ENCODE data around the gene SCAMP4. TPM values are rescaled to one million over a fixed set of nuclear protein-coding genes. Genes with fewer than 3 reads are reported as not detected.

The SCAMP4 gene
- total RNA-seq, 1 experiment from 2014 or later = 69.8 TPM

DNA sequence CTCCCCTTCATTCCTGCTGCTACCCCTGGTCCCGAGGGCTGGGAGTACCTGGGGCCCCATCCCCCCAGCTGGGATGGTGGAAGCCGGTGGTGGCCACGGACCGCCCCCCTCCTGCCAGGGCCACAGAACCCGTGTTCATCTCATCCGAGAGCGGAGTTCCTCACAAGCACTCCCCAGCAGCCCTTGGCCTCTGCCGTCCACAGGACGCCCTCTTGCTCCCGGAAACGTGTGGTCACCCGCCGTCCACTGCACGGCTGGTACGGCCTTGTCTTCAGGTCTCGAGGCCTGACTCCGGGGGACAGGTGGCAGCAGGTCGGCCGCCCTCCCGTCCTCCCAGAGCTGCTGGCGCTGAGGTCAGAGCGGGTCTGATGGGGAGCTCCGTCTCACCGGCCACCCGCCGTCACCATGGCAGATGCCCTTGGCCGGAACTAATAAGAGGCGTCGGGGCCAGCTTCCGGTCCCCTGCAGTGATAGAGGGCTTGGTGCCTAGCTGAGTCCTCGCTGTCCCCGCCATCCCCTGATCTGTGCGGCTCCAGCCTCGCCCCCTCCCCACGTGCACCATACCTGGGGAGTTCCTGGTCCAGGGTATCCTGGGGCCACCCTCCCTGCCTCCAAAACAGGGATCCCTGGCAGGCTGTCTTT lies 19.2 kb downstream of the SCAMP4 start:
- H3K27ac ChIP-seq = no peak overlapping the region
- TF ChIP-seq, protein P1, sequence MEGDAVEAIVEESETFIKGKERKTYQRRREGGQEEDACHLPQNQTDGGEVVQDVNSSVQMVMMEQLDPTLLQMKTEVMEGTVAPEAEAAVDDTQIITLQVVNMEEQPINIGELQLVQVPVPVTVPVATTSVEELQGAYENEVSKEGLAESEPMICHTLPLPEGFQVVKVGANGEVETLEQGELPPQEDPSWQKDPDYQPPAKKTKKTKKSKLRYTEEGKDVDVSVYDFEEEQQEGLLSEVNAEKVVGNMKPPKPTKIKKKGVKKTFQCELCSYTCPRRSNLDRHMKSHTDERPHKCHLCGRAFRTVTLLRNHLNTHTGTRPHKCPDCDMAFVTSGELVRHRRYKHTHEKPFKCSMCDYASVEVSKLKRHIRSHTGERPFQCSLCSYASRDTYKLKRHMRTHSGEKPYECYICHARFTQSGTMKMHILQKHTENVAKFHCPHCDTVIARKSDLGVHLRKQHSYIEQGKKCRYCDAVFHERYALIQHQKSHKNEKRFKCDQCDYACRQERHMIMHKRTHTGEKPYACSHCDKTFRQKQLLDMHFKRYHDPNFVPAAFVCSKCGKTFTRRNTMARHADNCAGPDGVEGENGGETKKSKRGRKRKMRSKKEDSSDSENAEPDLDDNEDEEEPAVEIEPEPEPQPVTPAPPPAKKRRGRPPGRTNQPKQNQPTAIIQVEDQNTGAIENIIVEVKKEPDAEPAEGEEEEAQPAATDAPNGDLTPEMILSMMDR (conservative IDR thresholded peaks at IDR 0.05) = no peak
- TF ChIP-seq EZH2 (IDR thresholded peaks at IDR 0.05; ENCODE audit: low read depth) = no peak
- H2AFZ ChIP-seq = no peak overlapping the region
- H3K27me3 ChIP-seq (ENCODE audit: insufficient read depth, low read depth) = no peaks in the 10 kb centered on the region
- H3K4me3 ChIP-seq = no peak overlapping the region
- H3K4me2 ChIP-seq = no peak overlapping the region
- no peaks in the 10 kb centered on the region for H3K9me3 ChIP-seq (ENCODE audit: insufficient read depth, low read depth)
- no peaks in the 10 kb centered on the region; the same call in 1 of the 2 replicates for H3F3A ChIP-seq (ENCODE audit: insufficient read depth, low read depth)
- POLR2A ChIA-PET (ENCODE audit: unreplicated experiment) = no interaction called here
- no peaks in the 10 kb centered on the region for H3K79me2 ChIP-seq (ENCODE audit: low read depth)
- CTCF ChIA-PET = no interaction called here
- no peaks in the 10 kb centered on the region for H3K4me1 ChIP-seq (replicated peaks; ENCODE audit: insufficient read depth)
- no TSS peak for BruUV-seq (replicated peaks)
- no peaks in the 10 kb centered on the region for H3K9me2 ChIP-seq (ENCODE audit: insufficient read depth)
- intact Hi-C loops (cut with micrococcal nuclease; ENCODE audit: unreplicated experiment) = loop anchor here (10.0 kb wide), 1 partner anchor 690 kb away; no protein-coding TSS in a partner anchor
- no peaks in the 10 kb centered on the region for H3K36me3 ChIP-seq (ENCODE audit: low read depth)
- DNase-seq = no peak
- no peaks in the 10 kb centered on the region for H4K20me1 ChIP-seq (ENCODE audit: insufficient read depth)

- Histone ChIP-seq H3K27me3 (ENCODE audit: insufficient read depth, low read depth) (no peaks in the 10 kb centered on the region), H3K4me3 (no peak overlapping the region), H4K20me1 (ENCODE audit: insufficient read depth) (no peaks in the 10 kb centered on the region), H3K4me1 (replicated peaks; ENCODE audit: insufficient read depth) (no peaks in the 10 kb centered on the region), H3K4me2 (no peak overlapping the region), H3K27ac (no peak overlapping the region), H3K9me2 (ENCODE audit: insufficient read depth) (no peaks in the 10 kb centered on the region), H3F3A (ENCODE audit: insufficient read depth, low read depth) (no peaks in the 10 kb centered on the region; the same call in 1 of the 2 replicates), H3K36me3 (ENCODE audit: low read depth) (no peaks in the 10 kb centered on the region), H3K79me2 (ENCODE audit: low read depth) (no peaks in the 10 kb centered on the region), H3K9me3 (ENCODE audit: insufficient read depth, low read depth) (no peaks in the 10 kb centered on the region), H2AFZ (no peak overlapping the region)
- ChIA-PET CTCF (no interaction called here), POLR2A (ENCODE audit: unreplicated experiment) (no interaction called here)
- no peak for DNase-seq
- intact Hi-C loops (cut with micrococcal nuclease; ENCODE audit: unreplicated experiment) = loop anchor here (10.0 kb wide), 1 partner anchor 689 kb away; no protein-coding TSS in a partner anchor
- TF ChIP-seq EZH2 (IDR thresholded peaks at IDR 0.05; ENCODE audit: low read depth) = no peak
- TF ChIP-seq, protein P1 (conservative IDR thresholded peaks at IDR 0.05) = no peak
- BruUV-seq (replicated peaks) = TSS peak; percentile 79
Measured at GRCh38 chr19:1925544-1925943, 20.3 kb downstream of the SCAMP4 start.

DNA sequence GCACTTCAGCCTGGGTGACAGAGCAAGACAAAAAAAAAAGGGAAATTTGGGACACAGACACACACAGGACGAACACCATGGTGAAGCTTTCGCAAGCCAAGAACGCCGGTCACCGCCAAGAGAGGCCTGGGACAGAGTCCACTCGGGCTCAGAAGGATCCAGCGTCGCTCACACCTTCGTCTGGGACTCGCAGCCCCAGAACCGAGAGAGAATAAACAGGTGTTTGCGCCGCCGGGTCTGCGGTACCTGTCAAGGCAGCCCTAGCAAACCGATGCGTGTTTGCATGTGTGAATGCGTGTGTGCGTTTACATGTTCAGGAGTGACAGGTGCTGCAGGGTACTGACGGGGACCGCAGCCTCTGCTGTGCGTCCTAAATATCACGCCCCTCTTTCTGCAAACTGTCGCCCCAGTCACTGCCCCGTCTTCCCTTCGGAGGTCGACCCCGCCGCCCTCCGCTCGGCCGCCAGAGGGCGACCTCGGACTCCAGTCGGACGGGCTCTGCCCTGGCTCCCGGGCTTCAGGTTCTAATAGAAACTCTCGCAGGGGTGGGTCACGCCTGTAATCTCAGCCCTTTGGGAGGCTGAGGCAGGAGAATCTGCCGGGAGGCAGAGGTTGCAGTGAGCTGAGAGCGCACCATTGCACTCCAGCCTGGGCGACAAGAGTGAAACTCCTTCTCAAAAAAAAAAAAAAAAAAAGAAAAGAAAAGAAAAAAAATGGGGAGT lies 24.0 kb downstream of the SCAMP4 start:
- no peak overlapping the region for H3K27ac ChIP-seq
- ChIA-PET CTCF (interaction anchor here (0.5 to 0.6 kb wide), 2 partner anchors 111 to 682 kb away, joined by 5 to 9 read pairs; no protein-coding TSS in a partner anchor), POLR2A (ENCODE audit: unreplicated experiment) (no interaction called here)
- no peaks in the 10 kb centered on the region for H3K79me2 ChIP-seq (ENCODE audit: low read depth)
- no peaks in the 10 kb centered on the region for H3K36me3 ChIP-seq (ENCODE audit: low read depth)
- H3K9me2 ChIP-seq (ENCODE audit: insufficient read depth) = no peaks in the 10 kb centered on the region
- H3F3A ChIP-seq (ENCODE audit: insufficient read depth, low read depth) = no peaks in the 10 kb centered on the region; the same call in 1 of the 2 replicates
- H3K4me3 ChIP-seq = peak overlapping the region; percentile 46; the same call in 1 of the 2 replicates
- H4K20me1 ChIP-seq (ENCODE audit: insufficient read depth) = no peaks in the 10 kb centered on the region
- H3K9me3 ChIP-seq (ENCODE audit: insufficient read depth, low read depth) = no peaks in the 10 kb centered on the region
- intact Hi-C loops (cut with micrococcal nuclease; ENCODE audit: unreplicated experiment) = loop anchor here (10.0 kb wide), 1 partner anchor 686 kb away; no protein-coding TSS in a partner anchor
- DNase-seq = peak in 1 of 2 experiments; percentile 71
- 0 out of 2 replicates have a peak overlapping the region, but pooled peaks have one; percentile 52 for H2AFZ ChIP-seq
- BruUV-seq (replicated peaks) = no TSS peak
- no peaks in the 10 kb centered on the region for H3K4me1 ChIP-seq (replicated peaks; ENCODE audit: insufficient read depth)
- peak overlapping the region; percentile 84 for H3K4me2 ChIP-seq
- no peaks in the 10 kb centered on the region for H3K27me3 ChIP-seq (ENCODE audit: insufficient read depth, low read depth)
- TF ChIP-seq, protein P1 (conservative IDR thresholded peaks at IDR 0.05) = peak; percentile 76
- no peak for TF ChIP-seq EZH2 (IDR thresholded peaks at IDR 0.05; ENCODE audit: low read depth)
